CD14-positive monocyte (primary cell): Measurements from ENCODE around the gene IER5. TPM values are rescaled to one million over a fixed set of nuclear protein-coding genes. Genes with fewer than 3 reads are reported as not detected.
A peak's percentile ranks its signal among the peaks of the same experiment; 100 is the strongest.

Experiments
- DNase-seq, 3 donors: peaks; one replicate each; pipeline ENCODE4 v3.0.0-alpha.2; 2011 to 2022
- H2AFZ ChIP-seq: 2 replicates; pipeline ENCODE4 v1.6.0; 2012; ENCODE audit warnings: mild to moderate bottlenecking, low read depth, low read length, inconsistent platforms; ENCODE audit not compliant: insufficient read depth, poor library complexity, severe bottlenecking
- H3K27ac ChIP-seq, 2 donors: 1 replicate in 1 of 2; 2 replicates in 1 of 2; pipeline ENCODE4 v1.5.1; 2012 to 2013; ENCODE audit warnings: low read length in 2 of 2, control low read depth in 1 of 2, inconsistent platforms in 1 of 2, low read depth in 1 of 2, mild to moderate bottlenecking in 1 of 2
- H3K27me3 ChIP-seq, 2 donors: one replicate each; pipeline versions ENCODE4 v1.6.0 to v1.6.1; 2011 to 2013; ENCODE audit warnings: low read length in 2 of 2; ENCODE audit not compliant: control insufficient read depth in 2 of 2, insufficient read depth in 2 of 2
- H3K36me3 ChIP-seq, 2 donors: replicated peaks in 1 of 2; 1 replicate in 1 of 2; 2 replicates in 1 of 2; pipeline versions ENCODE4 v1.5.1 to v1.6.1; 2012 to 2013; ENCODE audit warnings: low read length in 2 of 2, control low read depth in 1 of 2, inconsistent platforms in 1 of 2, mild to moderate bottlenecking in 1 of 2; ENCODE audit not compliant: insufficient read depth in 2 of 2, control insufficient read depth in 1 of 2
- H3K4me1 ChIP-seq, 2 donors: 1 replicate in 1 of 2; 2 replicates in 1 of 2; pipeline versions ENCODE4 v1.5.1 to v1.6.1; 2012 to 2013; ENCODE audit warnings: low read length in 2 of 2, control low read depth in 1 of 2, inconsistent platforms in 1 of 2, mild to moderate bottlenecking in 1 of 2, moderate library complexity in 1 of 2; ENCODE audit not compliant: insufficient read depth in 2 of 2, control insufficient read depth in 1 of 2
- H3K4me2 ChIP-seq: replicated peaks from 2 replicates; pipeline ENCODE3; 2012; ENCODE audit warnings: low read length, moderate library complexity, mild to moderate bottlenecking; ENCODE audit not compliant: poor library complexity, severe bottlenecking; ENCODE audit errors: extremely low read depth
- H3K4me3 ChIP-seq, 3 experiments: fragments of 200-600 bp in 1 of 3; sonication (generic) in 1 of 3; replicated peaks in 1 of 3; 1 replicate in 2 of 3; 2 replicates in 1 of 3; pipeline ENCODE4 v1.5.1; 2011 to 2013; ENCODE audit warnings: low read length in 3 of 3, mild to moderate bottlenecking in 3 of 3, control low read depth in 2 of 3, low read depth in 2 of 3, inconsistent platforms in 1 of 3, moderate library complexity in 1 of 3
- H3K79me2 ChIP-seq: 2 replicates; pipeline ENCODE4 v1.6.0; 2012; ENCODE audit warnings: mild to moderate bottlenecking, control low read depth, inconsistent platforms, low read length, moderate library complexity; ENCODE audit not compliant: insufficient read depth
- H3K9ac ChIP-seq: 2 replicates; pipeline ENCODE4 v1.6.0; 2017; ENCODE audit warnings: low read length, mild to moderate bottlenecking; ENCODE audit not compliant: insufficient read depth, poor library complexity, severe bottlenecking
- H3K9me3 ChIP-seq, 2 donors: replicated peaks in 1 of 2; 1 replicate in 1 of 2; 2 replicates in 1 of 2; pipeline versions ENCODE4 v1.5.1 to v1.6.1; 2012 to 2013; ENCODE audit warnings: low read length in 2 of 2, control low read depth in 1 of 2; ENCODE audit not compliant: control insufficient read depth in 1 of 2, insufficient read depth in 1 of 2
- H4K20me1 ChIP-seq: 2 replicates; pipeline ENCODE4 v1.6.0; 2012; ENCODE audit warnings: mild to moderate bottlenecking, low read length, control low read depth, moderate library complexity; ENCODE audit not compliant: insufficient read depth
- H3K27ac Mint-ChIP-seq, 7 donors: one replicate each; pipeline ENCODE4 v1.8.0; 2020; ENCODE audit warnings: mild to moderate bottlenecking in 7 of 7, mixed read lengths in 7 of 7, moderate library complexity in 6 of 7, inconsistent platforms in 2 of 7
- H3K27me3 Mint-ChIP-seq, 3 donors: one replicate each; pipeline ENCODE4 v1.8.0; 2021 to 2022; ENCODE audit warnings: low read depth in 3 of 3, mild to moderate bottlenecking in 3 of 3, mixed read lengths in 3 of 3, moderate library complexity in 3 of 3, inconsistent platforms in 1 of 3
- H3K36me3 Mint-ChIP-seq, 2 donors: one replicate each; pipeline ENCODE4 v1.8.0; 2020; ENCODE audit warnings: mixed read lengths in 2 of 2, inconsistent platforms in 1 of 2, mild to moderate bottlenecking in 1 of 2
- H3K4me1 Mint-ChIP-seq: one replicate; pipeline ENCODE4 v1.8.0; 2020; ENCODE audit warnings: mild to moderate bottlenecking, mixed read lengths
- H3K4me3 Mint-ChIP-seq, 2 donors: one replicate each; pipeline ENCODE4 v1.8.0; 2020; ENCODE audit warnings: mild to moderate bottlenecking in 2 of 2, mixed read lengths in 2 of 2, moderate library complexity in 1 of 2
- H3K9me3 Mint-ChIP-seq, 7 donors: one replicate each; pipeline ENCODE4 v1.8.0; 2020 to 2022; ENCODE audit warnings: mixed read lengths in 7 of 7, mild to moderate bottlenecking in 6 of 7, moderate library complexity in 6 of 7, inconsistent platforms in 2 of 7
- CTCF ChIP-seq: fragments of 200-600 bp; IDR thresholded peaks from one replicate; pipeline ENCODE4 v1.8.0; 2022; ENCODE audit warnings: antibody characterized with exemption, mild to moderate bottlenecking
- WGBS: methylation state at CpG from one replicate; pipeline ENCODE4 v1.1.5; 2013; ENCODE audit warnings: missing lambda C conversion rate; ENCODE audit not compliant: insufficient coverage; 5-methylcytosine and 5-hydroxymethylcytosine counted together
- intact Hi-C, 2 donors: fragments of 100-400 bp; cut with micrococcal nuclease; formaldehyde crosslinking; loops; one replicate each; pipeline versions ENCODE4 v1.15.0 to v1.15.1; 2023
- polyA plus RNA-seq, 3 donors: library from polyadenylated mRNA; depleted of rRNA in 1 of 3; unstranded in 2 of 3; stranded (reverse) in 1 of 3; fragments of 300-500 nt in 2 of 3; fragments of >200 nt in 1 of 3; fragmentation: Illumina TruSeq in 2 of 3; gene quantifications; 1 replicate in 2 of 3; 2 replicates in 1 of 3; pipeline ENCODE4 v1.2.3, GENCODE V29; 2012 to 2021

Gene IER5
- polyA plus RNA-seq, 3 donors, result 13.7 to 110 (median 29.0) TPM

GRCh38 chr1:181090641-181091126, 2.2 kb downstream of the IER5 start:
- peak overlapping the region in 1 of 2 donors; percentile 92 for H3K27ac ChIP-seq
- H3K4me3 Mint-ChIP-seq, result peak overlapping the region; percentile 100
- H3K9me3 Mint-ChIP-seq, result peaks cover 0 to 2% (median 0%) of the 10 kb centered on the region in 7 donors
- H3K36me3 Mint-ChIP-seq, result peaks cover 39 to 43% of the 10 kb centered on the region in 2 donors
- WGBS, result 0% methylated on average over 1 of the region's 9 CpGs
- peaks cover 60% of the 10 kb centered on the region for H3K79me2 ChIP-seq
- peak overlapping the region; percentile 91 for H3K4me2 ChIP-seq
- DNase-seq, result peak in 1 of 3 donors; percentile 24
- H3K4me1 Mint-ChIP-seq, result peaks cover 50% of the 10 kb centered on the region
- H3K9ac ChIP-seq, result peak overlapping the region; percentile 97
- intact Hi-C loops, result loop anchor here (2.0 kb wide), 3 partner anchors 14 to 44 kb away; no protein-coding TSS in a partner anchor
- H2AFZ ChIP-seq, result no peak overlapping the region
- no peaks in the 10 kb centered on the region for H3K27me3 ChIP-seq
- no peaks in the 10 kb centered on the region for H3K9me3 ChIP-seq
- H3K36me3 ChIP-seq, result peaks cover 5 to 37% of the 10 kb centered on the region in 2 donors
- no peak for TF ChIP-seq CTCF
- H3K27ac Mint-ChIP-seq, result peak overlapping the region; percentile 97 to 99 (median 98)
- peak overlapping the region; percentile 76 to 93 (median 91) for H3K4me3 ChIP-seq
- peaks cover 75% of the 10 kb centered on the region for H4K20me1 ChIP-seq
- H3K27me3 Mint-ChIP-seq, result no peaks in the 10 kb centered on the region
- peaks cover 45 to 54% of the 10 kb centered on the region in 2 donors for H3K4me1 ChIP-seq

GRCh38 chr1:181091309-181092040, 3.0 kb downstream of the IER5 start:
- H3K4me1 Mint-ChIP-seq, result peaks cover 50% of the 10 kb centered on the region
- H3K27me3 Mint-ChIP-seq, result peaks cover 0 to 3% (median 0%) of the 10 kb centered on the region in 3 donors
- 100% methylated on average over 2 of the region's 8 CpGs for WGBS
- H2AFZ ChIP-seq, result no peak overlapping the region
- H3K4me3 Mint-ChIP-seq, result peak overlapping the region; percentile 100
- peak overlapping the region in 4 of 7 donors; percentile 28 to 98 (median 73) for H3K27ac Mint-ChIP-seq
- H3K79me2 ChIP-seq, result peaks cover 60% of the 10 kb centered on the region
- H3K9me3 Mint-ChIP-seq, result peaks cover 0 to 2% (median 0%) of the 10 kb centered on the region in 7 donors
- peak in 1 of 3 donors; percentile 46 for DNase-seq
- H3K36me3 Mint-ChIP-seq, result peaks cover 39 to 48% of the 10 kb centered on the region in 2 donors
- no peaks in the 10 kb centered on the region for H3K27me3 ChIP-seq
- peak overlapping the region; percentile 91 for H3K4me2 ChIP-seq
- peaks cover 5 to 37% of the 10 kb centered on the region in 2 donors for H3K36me3 ChIP-seq
- H3K4me3 ChIP-seq, result peak overlapping the region; percentile 76 to 93 (median 91)
- intact Hi-C loops, result loop anchor here (2.0 kb wide), 3 partner anchors 13 to 43 kb away; no protein-coding TSS in a partner anchor
- no peak for TF ChIP-seq CTCF
- peak overlapping the region in 1 of 2 donors; percentile 92 for H3K27ac ChIP-seq
- peaks cover 39 to 53% of the 10 kb centered on the region in 2 donors for H3K4me1 ChIP-seq
- H3K9me3 ChIP-seq, result no peaks in the 10 kb centered on the region
- H3K9ac ChIP-seq, result peak overlapping the region; percentile 97
- peaks cover 83% of the 10 kb centered on the region for H4K20me1 ChIP-seq
